GM18868 (cell line): ENCODE data around the gene CFAP52.
A peak's percentile ranks its signal among the peaks of the same experiment; 100 is the strongest.
"Not testable (repeated sequence)": the region's sequence is repeated elsewhere in the genome, so short reads cannot be mapped to it uniquely, and the experiment has no call there.

Source experiments
- ATAC-seq: cut with Tn5 transposase; IDR thresholded peaks from one replicate; pipeline ENCODE4 v1.9.1; 2021; ENCODE audit warnings: mild to moderate bottlenecking, moderate library complexity; ENCODE audit not compliant: unreplicated experiment

The CFAP52 gene

GRCh38 chr17:9568004-9568403, 8.4 kb upstream of the CFAP52 start:
- ATAC-seq = no peak

- ATAC-seq = no peak
Measured at GRCh38 chr17:9568957-9569588, 7.4 kb upstream of the CFAP52 start.

DNA sequence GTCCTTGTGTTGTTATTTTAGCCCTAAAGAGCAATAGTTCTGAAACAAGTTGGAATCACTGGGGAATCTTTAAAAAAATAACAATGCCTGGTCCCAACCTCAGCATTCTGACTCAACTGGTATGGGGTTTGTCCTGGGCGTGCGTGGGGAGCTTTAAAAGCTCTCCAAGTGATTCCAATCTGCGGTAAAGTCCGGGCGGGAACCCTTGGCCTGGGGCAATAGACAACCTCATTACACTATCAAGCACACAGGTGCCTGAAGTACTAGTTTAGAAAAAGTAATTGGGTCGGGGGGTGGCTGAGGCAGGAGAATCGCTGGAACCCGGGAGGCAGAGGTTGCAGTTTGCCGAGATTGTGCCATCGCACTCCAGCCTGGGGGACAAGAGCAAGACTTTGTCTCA, 5.2 kb upstream of the CFAP52 start:
- no peak for ATAC-seq

GRCh38 chr17:9575381-9576101, 901 bp upstream of the CFAP52 start, which contains the start of gene STX8:
Gene STX8 (minus strand): TSS chr17:9575820. CDS start chr17:9575808, 12 bp downstream.
- peak; percentile 84 for ATAC-seq

DNA sequence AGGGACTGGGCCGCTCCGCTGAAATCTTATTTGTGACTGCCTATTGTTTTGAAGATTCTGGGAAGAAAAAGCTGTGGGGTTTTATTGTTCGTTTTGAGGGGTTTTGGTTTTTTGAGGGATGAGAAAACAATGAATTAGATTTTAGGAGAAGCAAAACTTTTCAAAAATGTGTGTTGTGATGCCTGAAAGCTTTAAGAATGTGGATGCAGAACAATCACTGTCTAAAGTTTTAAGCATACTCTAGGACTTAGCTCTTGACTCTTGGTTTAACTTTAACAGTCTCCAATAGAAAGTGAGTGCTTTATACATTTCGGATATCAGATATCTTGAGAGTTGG, 899 bp downstream of the CFAP52 start:
- no peak for ATAC-seq

GRCh38 chr17:9587969-9588656, 11.7 kb downstream of the CFAP52 start:
- no peak for ATAC-seq

GRCh38 chr17:9594065-9594464, 17.6 kb downstream of the CFAP52 start:
- no peak for ATAC-seq

GRCh38 chr17:9597638-9598037, 21.2 kb downstream of the CFAP52 start:
- not testable (repeated sequence) for ATAC-seq

- ATAC-seq = no peak
Measured at GRCh38 chr17:9598661-9599060, 22.2 kb downstream of the CFAP52 start.

- ATAC-seq = not testable (repeated sequence)
Measured at GRCh38 chr17:9604583-9604982, 28.1 kb downstream of the CFAP52 start.

DNA sequence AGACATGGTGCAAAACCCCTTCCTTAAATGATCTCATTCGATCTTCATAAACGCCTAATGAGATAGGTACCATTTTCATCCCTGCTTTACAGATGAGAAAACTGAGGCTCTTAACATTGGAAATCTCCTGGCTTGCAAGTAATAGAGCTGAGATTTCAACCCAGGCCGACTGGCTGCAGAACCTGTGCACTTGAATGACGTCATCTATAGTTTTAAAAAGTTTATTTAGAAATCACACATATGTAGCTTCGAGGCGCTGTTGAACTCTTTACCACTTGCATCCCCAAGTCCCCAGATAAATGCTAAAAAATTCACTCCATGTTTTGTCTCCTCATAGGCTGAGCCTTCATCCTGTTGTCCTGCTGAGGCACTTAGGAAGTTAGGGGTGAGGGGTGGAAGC, 30.0 kb downstream of the CFAP52 start:
- ATAC-seq = no peak

- not testable (repeated sequence) for ATAC-seq
Measured at GRCh38 chr17:9607058-9607457, 30.6 kb downstream of the CFAP52 start.

- ATAC-seq = no peak
Measured at GRCh38 chr17:9611557-9611956, 35.1 kb downstream of the CFAP52 start.

DNA sequence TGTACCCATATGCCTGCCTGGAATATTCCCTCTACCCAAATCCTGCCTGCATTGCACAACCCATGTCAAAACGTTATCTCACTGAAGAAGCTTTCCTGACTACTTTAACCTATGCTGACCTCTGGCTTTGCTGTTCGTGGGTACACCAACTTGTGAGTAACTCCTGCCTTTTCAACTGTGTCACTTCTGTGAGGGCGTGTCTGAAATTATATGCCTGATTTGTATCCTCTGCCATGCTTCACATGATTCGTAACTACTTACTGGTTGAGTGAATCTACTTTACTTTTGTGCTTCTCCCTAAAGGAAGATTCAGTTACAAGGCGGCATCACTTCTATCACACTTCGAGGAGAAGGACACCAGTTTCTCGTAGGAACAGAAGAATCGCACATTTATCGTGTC, 35.6 kb downstream of the CFAP52 start:
- no peak for ATAC-seq

DNA sequence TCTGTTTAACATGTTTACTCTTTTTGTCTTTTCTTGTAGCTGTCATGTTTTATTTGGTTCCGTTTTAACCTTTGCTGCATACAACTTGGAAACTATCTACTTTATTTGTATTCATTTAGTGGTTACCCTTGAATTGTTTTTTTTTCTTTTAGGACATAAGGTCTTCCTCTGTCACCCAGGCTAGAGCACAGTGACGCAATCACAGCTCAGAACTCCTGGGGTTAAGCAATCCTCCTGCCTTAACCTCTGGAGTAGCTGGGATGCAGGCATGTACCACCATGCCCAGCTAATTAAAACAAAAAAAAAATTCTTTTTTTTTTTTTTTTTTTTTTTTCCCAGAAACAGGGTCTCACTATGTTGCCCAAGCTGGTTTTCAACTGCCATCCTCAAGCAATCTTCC, 39.0 kb downstream of the CFAP52 start:
- ATAC-seq = no peak

DNA sequence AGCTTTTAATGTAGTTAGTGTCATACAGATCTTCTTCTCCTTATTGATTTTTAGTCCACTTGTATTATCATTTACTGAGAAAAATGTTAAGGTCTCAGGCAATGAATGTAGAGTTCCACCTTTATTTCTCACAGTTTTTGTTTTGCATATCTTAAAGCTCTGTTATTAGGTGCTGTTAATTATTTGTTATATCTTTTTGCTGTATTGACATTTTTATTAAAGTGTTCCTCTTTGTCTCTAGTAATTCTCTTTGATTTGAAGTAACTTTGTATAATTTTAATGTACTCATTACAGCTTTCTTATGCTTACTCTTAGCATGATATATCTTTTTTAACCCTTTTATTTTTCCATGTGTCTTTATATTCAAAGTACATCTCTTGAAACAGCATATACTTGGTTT, 46.5 kb downstream of the CFAP52 start:
- no peak for ATAC-seq

DNA sequence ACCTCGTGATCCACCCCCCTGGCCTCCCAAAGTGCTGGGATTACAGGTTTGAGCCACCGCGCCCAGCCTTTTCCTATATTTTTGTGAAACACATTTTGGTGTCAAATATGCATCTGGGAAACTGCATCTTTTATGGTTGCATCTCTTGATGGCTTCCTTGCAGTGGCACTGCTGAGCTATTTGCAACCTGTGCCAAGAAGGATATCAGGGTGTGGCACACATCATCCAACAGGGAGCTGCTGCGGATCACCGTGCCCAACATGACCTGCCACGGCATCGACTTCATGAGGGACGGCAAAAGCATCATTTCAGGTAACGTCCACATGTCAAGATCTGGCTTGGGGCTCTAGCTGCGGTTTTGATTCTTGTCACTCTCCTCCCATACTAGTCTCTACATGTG, 52.1 kb downstream of the CFAP52 start:
- ATAC-seq = no peak

DNA sequence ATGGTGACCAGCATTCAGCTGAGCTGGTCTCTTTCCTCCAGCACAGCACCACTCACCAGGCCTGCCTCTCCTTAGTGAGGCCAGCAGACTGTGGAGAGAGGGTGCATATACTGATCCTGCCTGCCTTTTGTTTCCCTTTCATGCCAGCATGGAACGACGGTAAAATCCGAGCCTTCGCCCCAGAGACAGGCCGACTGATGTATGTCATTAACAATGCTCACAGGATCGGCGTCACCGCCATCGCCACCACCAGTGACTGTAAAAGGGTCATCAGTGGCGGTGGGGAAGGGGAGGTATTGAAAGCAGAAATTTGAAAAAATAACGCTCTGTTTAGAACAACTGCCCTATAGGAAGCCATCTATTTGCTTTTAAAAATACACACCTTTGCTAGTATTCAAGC, 56.3 kb downstream of the CFAP52 start:
- no peak for ATAC-seq

- ATAC-seq = no peak
Measured at GRCh38 chr17:9635340-9635739, 58.9 kb downstream of the CFAP52 start.

DNA sequence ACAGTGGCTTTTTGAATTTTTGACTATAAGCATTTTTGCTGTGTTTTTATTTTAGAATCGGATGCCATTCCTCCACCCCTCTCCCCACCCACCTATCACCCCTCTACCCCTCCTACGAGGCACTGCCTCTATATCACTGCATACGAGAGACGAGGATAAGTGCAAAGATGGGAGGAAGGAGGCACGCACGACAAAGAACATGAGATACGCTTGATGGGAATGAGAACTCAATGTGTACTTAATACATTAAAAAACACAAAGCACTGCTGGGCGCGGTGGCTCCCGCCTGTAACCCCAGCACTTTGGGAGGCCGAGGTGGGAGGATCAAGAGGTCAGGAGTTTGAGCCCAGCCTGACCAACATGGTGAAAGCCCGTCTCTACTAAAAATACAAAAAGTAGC, 60.1 kb downstream of the CFAP52 start:
- no peak for ATAC-seq

DNA sequence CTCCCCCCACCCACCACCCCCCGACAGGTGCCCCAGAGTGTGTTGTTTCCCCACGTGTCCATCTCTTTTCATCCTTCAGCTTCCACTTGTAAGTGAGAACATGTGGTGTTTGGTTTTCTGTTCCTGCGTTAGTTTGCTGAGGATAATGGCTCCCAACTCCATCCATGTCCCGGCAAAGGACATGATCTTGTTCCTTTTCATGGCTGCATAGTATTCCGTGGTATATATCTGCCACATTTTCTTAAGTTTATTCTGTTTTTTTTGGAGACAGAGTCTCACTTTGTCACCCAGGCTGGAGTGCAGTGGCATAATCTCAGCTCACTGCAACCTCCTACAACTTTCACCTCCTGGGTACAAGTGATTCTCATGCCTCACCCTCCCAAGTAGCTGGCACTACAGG, 63.9 kb downstream of the CFAP52 start:
- ATAC-seq = not testable (repeated sequence)

DNA sequence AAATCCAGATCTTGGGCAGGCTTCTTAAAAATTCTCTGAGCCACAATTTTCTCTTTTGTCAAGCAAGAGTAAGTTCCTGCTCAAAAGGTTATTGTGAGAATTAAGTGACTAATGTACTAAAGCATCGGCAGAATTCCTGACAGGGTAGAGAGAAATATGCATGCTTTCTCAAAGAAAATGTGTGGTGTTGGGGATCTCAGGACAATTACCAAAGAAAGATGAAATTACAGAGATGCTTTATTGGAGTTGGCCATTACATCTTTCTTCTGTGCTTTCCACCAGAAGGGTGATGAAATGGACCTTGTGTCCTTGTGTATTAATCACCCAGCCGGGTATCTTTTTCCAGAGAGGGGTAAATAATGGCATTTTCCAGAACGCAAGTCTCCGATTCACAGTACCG, 67.2 kb downstream of the CFAP52 start:
- ATAC-seq = no peak
